Measurements from ENCODE around the gene GALNT1. TPM values are rescaled to one million over a fixed set of nuclear protein-coding genes. Genes with fewer than 3 reads are reported as not detected.
"Not testable (repeated sequence)": the region's sequence is repeated elsewhere in the genome, so short reads cannot be mapped to it uniquely, and the experiment has no call there.

GALNT1 gene
- total RNA-seq, 1 donor from 2014 or later, result 65.3 TPM

- TF ChIP-seq CTCF (IDR thresholded peaks at IDR 0.05; ENCODE audit: partially characterized antibody, unreplicated experiment), result no peak
- Mint-ChIP-seq H3K4me1 (ENCODE audit: low read depth, unreplicated experiment) (no peaks in the 10 kb centered on the region), H3K27ac (ENCODE audit: unreplicated experiment) (no peak overlapping the region), H3K4me3 (ENCODE audit: unreplicated experiment) (no peak overlapping the region), H3K36me3 (ENCODE audit: unreplicated experiment) (no peaks in the 10 kb centered on the region), H3K27me3 (ENCODE audit: unreplicated experiment) (no peaks in the 10 kb centered on the region), H3K9me3 (ENCODE audit: unreplicated experiment) (no peaks in the 10 kb centered on the region)
- DNase-seq, result no peak
Observed at GRCh38 chr18:35566019-35566418, 15.5 kb upstream of the GALNT1 start.

GRCh38 chr18:35570182-35570581 is 11.4 kb upstream of the GALNT1 start:
- no peak for DNase-seq
- Mint-ChIP-seq H3K36me3 (ENCODE audit: unreplicated experiment) (peaks cover 4% of the 10 kb centered on the region), H3K9me3 (ENCODE audit: unreplicated experiment) (peaks cover 4% of the 10 kb centered on the region), H3K4me3 (ENCODE audit: unreplicated experiment) (no peak overlapping the region), H3K27me3 (ENCODE audit: unreplicated experiment) (no peaks in the 10 kb centered on the region), H3K4me1 (ENCODE audit: low read depth, unreplicated experiment) (no peaks in the 10 kb centered on the region), H3K27ac (ENCODE audit: unreplicated experiment) (no peak overlapping the region)
- no peak for TF ChIP-seq CTCF (IDR thresholded peaks at IDR 0.05; ENCODE audit: partially characterized antibody, unreplicated experiment)

GRCh38 chr18:35571138-35571537 is 10.4 kb upstream of the GALNT1 start:
- Mint-ChIP-seq H3K27me3 (ENCODE audit: unreplicated experiment) (no peaks in the 10 kb centered on the region), H3K27ac (ENCODE audit: unreplicated experiment) (no peak overlapping the region), H3K36me3 (ENCODE audit: unreplicated experiment) (peaks cover 7% of the 10 kb centered on the region), H3K9me3 (ENCODE audit: unreplicated experiment) (peaks cover 5% of the 10 kb centered on the region), H3K4me3 (ENCODE audit: unreplicated experiment) (no peak overlapping the region), H3K4me1 (ENCODE audit: low read depth, unreplicated experiment) (no peaks in the 10 kb centered on the region)
- no peak for TF ChIP-seq CTCF (IDR thresholded peaks at IDR 0.05; ENCODE audit: partially characterized antibody, unreplicated experiment)
- no peak for DNase-seq

- no peak for TF ChIP-seq CTCF (IDR thresholded peaks at IDR 0.05; ENCODE audit: partially characterized antibody, unreplicated experiment)
- peaks cover 12% of the 10 kb centered on the region for H3K36me3 Mint-ChIP-seq (ENCODE audit: unreplicated experiment)
- H3K4me1 Mint-ChIP-seq (ENCODE audit: low read depth, unreplicated experiment), result no peaks in the 10 kb centered on the region
- peaks cover 6% of the 10 kb centered on the region for H3K9me3 Mint-ChIP-seq (ENCODE audit: unreplicated experiment)
- no peak for DNase-seq
- H3K27ac Mint-ChIP-seq (ENCODE audit: unreplicated experiment), result no peak overlapping the region
- H3K4me3 Mint-ChIP-seq (ENCODE audit: unreplicated experiment), result no peak overlapping the region
- H3K27me3 Mint-ChIP-seq (ENCODE audit: unreplicated experiment), result peaks cover 3% of the 10 kb centered on the region
Observed at GRCh38 chr18:35572644-35573043, 8.9 kb upstream of the GALNT1 start.

GRCh38 chr18:35573531-35573930 is 8.0 kb upstream of the GALNT1 start:
- Mint-ChIP-seq H3K4me3 (ENCODE audit: unreplicated experiment) (no peak overlapping the region), H3K27me3 (ENCODE audit: unreplicated experiment) (peaks cover 3% of the 10 kb centered on the region), H3K4me1 (ENCODE audit: low read depth, unreplicated experiment) (no peaks in the 10 kb centered on the region), H3K36me3 (ENCODE audit: unreplicated experiment) (peaks cover 17% of the 10 kb centered on the region), H3K27ac (ENCODE audit: unreplicated experiment) (no peak overlapping the region), H3K9me3 (ENCODE audit: unreplicated experiment) (peaks cover 6% of the 10 kb centered on the region)
- DNase-seq, result no peak
- TF ChIP-seq CTCF (IDR thresholded peaks at IDR 0.05; ENCODE audit: partially characterized antibody, unreplicated experiment), result no peak

- not testable (repeated sequence) for H3K27me3 Mint-ChIP-seq (ENCODE audit: unreplicated experiment); DNase-seq; H3K9me3 Mint-ChIP-seq (ENCODE audit: unreplicated experiment); H3K4me1 Mint-ChIP-seq (ENCODE audit: low read depth, unreplicated experiment); H3K4me3 Mint-ChIP-seq (ENCODE audit: unreplicated experiment); H3K27ac Mint-ChIP-seq (ENCODE audit: unreplicated experiment)
- H3K36me3 Mint-ChIP-seq (ENCODE audit: unreplicated experiment), result peaks cover 17% of the 10 kb centered on the region
Observed at GRCh38 chr18:35576240-35576845, 5.2 kb upstream of the GALNT1 start.

Data from glutamatergic neuron (in vitro differentiated cells).